RWPE2 (cell line): ENCODE results near the gene BNIP2.

Experiments
- ATAC-seq: fragments of 200-7000 bp; cut with Tn5 transposase; 3 replicates; pipeline ENCODE4 v1.9.1; 2021; ENCODE audit warnings: low read depth
- DNase-seq: peaks from one replicate; pipeline ENCODE4 v3.0.0-alpha.2; 2020; ENCODE audit warnings: low spot score
- H3K27ac ChIP-seq: fragments of 450-650 bp; 2 replicates; pipeline ENCODE4 v1.5.1; 2017; ENCODE audit warnings: mild to moderate bottlenecking; ENCODE audit not compliant: poor library complexity, severe bottlenecking
- H3K27me3 ChIP-seq: fragments of 250-450 bp; sonication (Bioruptor Pico); 2 replicates; pipeline ENCODE4 v1.5.1; 2021; ENCODE audit warnings: mild to moderate bottlenecking, moderate library complexity; ENCODE audit not compliant: insufficient read depth, poor library complexity, severe bottlenecking
- H3K36me3 ChIP-seq: fragments of 250-450 bp; sonication (Bioruptor Pico); 2 replicates; pipeline ENCODE4 v1.5.1; 2020; ENCODE audit warnings: low read depth, mild to moderate bottlenecking, moderate library complexity
- H3K4me1 ChIP-seq: fragments of 250-450 bp; sonication (Bioruptor Pico); 2 replicates; pipeline ENCODE4 v1.5.1; 2021; ENCODE audit warnings: mild to moderate bottlenecking, moderate library complexity; ENCODE audit not compliant: insufficient read depth, poor library complexity, severe bottlenecking
- H3K4me3 ChIP-seq: fragments of 250-450 bp; sonication (Bioruptor Pico); 2 replicates; pipeline ENCODE4 v1.5.1; 2021; ENCODE audit warnings: mild to moderate bottlenecking, moderate library complexity; ENCODE audit not compliant: severe bottlenecking
- H3K9me3 ChIP-seq: fragments of 250-450 bp; sonication (Bioruptor Pico); 2 replicates; pipeline ENCODE4 v1.5.1; 2021; ENCODE audit warnings: mild to moderate bottlenecking, moderate library complexity; ENCODE audit not compliant: severe bottlenecking
- TF ChIP-seq, protein P1 (sequence below): fragments of 450-650 bp; IDR thresholded peaks from one replicate; pipeline ENCODE4 v1.5.1; 2017; ENCODE audit warnings: mild to moderate bottlenecking, moderate library complexity; ENCODE audit not compliant: poor library complexity, severe bottlenecking

Gene BNIP2

DNA sequence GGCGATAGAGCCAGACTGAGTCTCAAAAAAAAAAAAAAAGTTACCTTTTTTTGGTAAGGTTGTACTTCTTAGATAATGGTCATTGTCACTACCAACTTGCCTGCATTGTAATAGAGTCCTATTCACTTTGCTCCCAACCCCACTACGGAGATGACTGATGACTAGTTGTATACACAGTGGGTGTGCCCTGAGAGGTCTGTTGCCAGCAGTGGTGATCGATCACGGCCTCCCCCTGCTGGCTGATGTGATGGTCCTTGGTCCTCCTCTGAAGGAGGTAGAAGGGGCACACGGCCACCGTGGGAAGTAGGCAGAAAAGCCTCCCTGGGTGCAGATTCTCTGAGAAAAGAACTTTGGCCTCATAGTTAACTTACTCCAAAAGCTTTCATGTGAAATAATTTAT lies 66.8 kb downstream of the BNIP2 start:
- Histone ChIP-seq H3K4me3 (no peak overlapping the region), H3K9me3 (no peaks in the 10 kb centered on the region), H3K36me3 (no peaks in the 10 kb centered on the region), H3K27ac (no peak overlapping the region), H3K4me1 (no peaks in the 10 kb centered on the region), H3K27me3 (no peaks in the 10 kb centered on the region)
- ATAC-seq (peak; percentile 99), DNase-seq (peak; percentile 86)
- TF ChIP-seq, protein P1, sequence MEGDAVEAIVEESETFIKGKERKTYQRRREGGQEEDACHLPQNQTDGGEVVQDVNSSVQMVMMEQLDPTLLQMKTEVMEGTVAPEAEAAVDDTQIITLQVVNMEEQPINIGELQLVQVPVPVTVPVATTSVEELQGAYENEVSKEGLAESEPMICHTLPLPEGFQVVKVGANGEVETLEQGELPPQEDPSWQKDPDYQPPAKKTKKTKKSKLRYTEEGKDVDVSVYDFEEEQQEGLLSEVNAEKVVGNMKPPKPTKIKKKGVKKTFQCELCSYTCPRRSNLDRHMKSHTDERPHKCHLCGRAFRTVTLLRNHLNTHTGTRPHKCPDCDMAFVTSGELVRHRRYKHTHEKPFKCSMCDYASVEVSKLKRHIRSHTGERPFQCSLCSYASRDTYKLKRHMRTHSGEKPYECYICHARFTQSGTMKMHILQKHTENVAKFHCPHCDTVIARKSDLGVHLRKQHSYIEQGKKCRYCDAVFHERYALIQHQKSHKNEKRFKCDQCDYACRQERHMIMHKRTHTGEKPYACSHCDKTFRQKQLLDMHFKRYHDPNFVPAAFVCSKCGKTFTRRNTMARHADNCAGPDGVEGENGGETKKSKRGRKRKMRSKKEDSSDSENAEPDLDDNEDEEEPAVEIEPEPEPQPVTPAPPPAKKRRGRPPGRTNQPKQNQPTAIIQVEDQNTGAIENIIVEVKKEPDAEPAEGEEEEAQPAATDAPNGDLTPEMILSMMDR = peak; percentile 98

DNA sequence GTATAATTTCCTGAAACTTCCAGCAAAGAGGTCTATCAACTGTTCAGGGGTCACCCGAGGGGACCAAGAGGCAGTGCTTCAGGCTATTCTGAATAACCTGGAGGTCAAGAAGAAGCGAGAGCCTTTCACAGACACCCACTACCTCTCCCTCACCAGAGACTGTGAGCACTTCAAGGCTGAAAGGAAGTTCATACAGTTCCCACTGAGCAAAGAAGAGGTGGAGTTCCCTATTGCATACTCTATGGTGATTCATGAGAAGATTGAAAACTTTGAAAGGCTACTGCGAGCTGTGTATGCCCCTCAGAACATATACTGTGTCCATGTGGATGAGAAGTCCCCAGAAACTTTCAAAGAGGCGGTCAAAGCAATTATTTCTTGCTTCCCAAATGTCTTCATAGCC lies 70.7 kb downstream of the BNIP2 start:
- H3K4me3 ChIP-seq = no peak overlapping the region
- H3K27ac ChIP-seq = no peak overlapping the region
- DNase-seq (no peak), ATAC-seq (no peak)
- no peaks in the 10 kb centered on the region for H3K9me3 ChIP-seq
- TF ChIP-seq, protein P1 = no peak
- no peaks in the 10 kb centered on the region for H3K27me3 ChIP-seq
- peaks cover 4% of the 10 kb centered on the region for H3K4me1 ChIP-seq
- no peaks in the 10 kb centered on the region for H3K36me3 ChIP-seq

DNA sequence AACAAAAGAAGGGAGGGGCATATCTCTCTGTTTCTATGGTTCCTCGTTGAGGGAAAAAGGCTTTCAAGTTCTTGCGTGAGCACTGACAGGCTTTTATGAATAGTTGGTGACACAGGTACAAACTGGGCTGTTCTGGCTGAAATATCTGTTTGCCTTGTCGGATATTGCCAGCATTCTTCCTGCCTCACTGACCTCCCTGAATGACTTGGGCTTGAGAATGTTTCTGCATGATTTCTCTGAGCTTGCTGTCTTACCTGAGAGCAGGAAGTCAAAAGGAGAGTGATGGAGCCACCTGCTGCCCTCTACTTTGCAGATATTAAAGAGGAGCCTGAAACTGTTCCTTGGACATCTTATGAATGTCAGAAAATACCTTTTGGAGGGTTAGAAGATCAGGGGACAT lies 72.7 kb downstream of the BNIP2 start:
- H3K27me3 ChIP-seq = no peaks in the 10 kb centered on the region
- ATAC-seq = no peak; the same call in 2 of the 3 replicates
- H3K36me3 ChIP-seq = no peaks in the 10 kb centered on the region
- H3K4me3 ChIP-seq = no peak overlapping the region
- TF ChIP-seq, protein P1 = peak; percentile 61
- H3K4me1 ChIP-seq = peaks cover 10% of the 10 kb centered on the region
- H3K27ac ChIP-seq = no peak overlapping the region
- no peak for DNase-seq
- no peaks in the 10 kb centered on the region for H3K9me3 ChIP-seq

DNA sequence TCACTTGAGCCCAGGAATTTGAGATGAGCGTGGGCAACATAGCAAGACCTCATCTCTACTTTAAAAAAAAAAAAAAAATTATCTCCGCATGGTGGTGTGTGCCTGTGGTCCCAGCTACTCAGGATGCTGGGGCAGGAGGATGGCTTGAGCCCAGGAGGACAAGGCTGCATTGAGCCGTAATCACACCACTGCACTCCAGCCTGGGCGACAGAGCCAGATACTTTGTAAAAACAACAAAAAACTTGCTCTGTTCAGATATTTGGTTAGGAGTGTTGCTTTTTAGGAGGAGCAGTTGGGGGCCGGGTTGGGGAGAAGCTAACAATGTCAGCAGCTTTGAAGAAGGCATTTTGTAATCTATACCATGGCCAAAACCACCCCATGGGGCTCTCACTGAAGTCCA lies 73.5 kb downstream of the BNIP2 start:
- H3K4me3 ChIP-seq = no peak overlapping the region
- TF ChIP-seq, protein P1 = no peak
- H3K9me3 ChIP-seq = no peaks in the 10 kb centered on the region
- ATAC-seq (no peak), DNase-seq (no peak)
- peaks cover 13% of the 10 kb centered on the region for H3K4me1 ChIP-seq
- H3K27ac ChIP-seq = no peak overlapping the region
- H3K27me3 ChIP-seq = no peaks in the 10 kb centered on the region
- no peaks in the 10 kb centered on the region for H3K36me3 ChIP-seq

DNA sequence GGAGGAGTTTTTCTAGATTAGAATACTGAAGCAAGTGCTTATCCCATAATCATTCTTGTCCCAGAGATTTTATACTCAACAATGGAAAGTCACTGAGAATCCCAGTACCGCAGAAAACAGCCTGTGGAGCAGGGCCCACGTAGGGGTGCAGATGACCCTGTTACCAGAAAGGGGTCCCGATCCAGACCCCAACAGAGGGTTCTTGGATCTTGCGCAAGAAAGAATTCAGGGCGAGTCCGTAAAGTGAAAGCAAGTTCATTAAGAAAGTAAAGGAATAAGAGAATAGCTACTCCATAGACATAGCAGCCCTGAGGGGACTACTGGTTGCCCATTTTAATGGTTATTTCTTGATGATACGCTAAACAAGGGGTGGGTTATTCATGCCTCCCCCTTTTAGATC lies 75.0 kb downstream of the BNIP2 start:
- Histone ChIP-seq H3K9me3 (no peaks in the 10 kb centered on the region), H3K4me1 (peaks cover 13% of the 10 kb centered on the region), H3K36me3 (no peaks in the 10 kb centered on the region), H3K4me3 (no peak overlapping the region), H3K27ac (no peak overlapping the region), H3K27me3 (no peaks in the 10 kb centered on the region)
- no peak for ATAC-seq
- no peak for DNase-seq
- TF ChIP-seq, protein P1 = no peak
